Muscle layer of duodenum (tissue), 2 donors: ENCODE data around the gene CA12.
"Not testable (repeated sequence)": the region's sequence is repeated elsewhere in the genome, so short reads cannot be mapped to it uniquely, and the experiment has no call there.

Experiments used
- H3K27ac ChIP-seq: one replicate; pipeline ENCODE4 v1.7.0; 2013; ENCODE audit warnings: mild to moderate bottlenecking, low read length
- H3K27me3 ChIP-seq: one replicate; pipeline ENCODE4 v1.7.0; 2013; ENCODE audit warnings: low read depth, mild to moderate bottlenecking, control low read depth, low read length
- H3K36me3 ChIP-seq, 2 donors: one replicate each; pipeline ENCODE4 v1.7.0; 2013; ENCODE audit warnings: low read length in 2 of 2, control low read depth in 1 of 2, mild to moderate bottlenecking in 1 of 2; ENCODE audit not compliant: insufficient read depth in 2 of 2, control insufficient read depth in 1 of 2
- H3K4me1 ChIP-seq, 2 donors: one replicate each; pipeline ENCODE4 v1.7.0; 2013; ENCODE audit warnings: low read length in 2 of 2, mild to moderate bottlenecking in 2 of 2, control low read depth in 1 of 2, moderate library complexity in 1 of 2; ENCODE audit not compliant: insufficient read depth in 2 of 2, control insufficient read depth in 1 of 2
- H3K4me3 ChIP-seq, 2 donors: one replicate each; pipeline ENCODE4 v1.7.0; 2013; ENCODE audit warnings: low read length in 2 of 2, low read depth in 1 of 2, mild to moderate bottlenecking in 1 of 2
- H3K9me3 ChIP-seq, 2 donors: one replicate each; pipeline ENCODE4 v1.7.0; 2013; ENCODE audit warnings: low read length in 2 of 2, control low read depth in 1 of 2, mild to moderate bottlenecking in 1 of 2; ENCODE audit not compliant: control insufficient read depth in 1 of 2
- donor health status: healthy.

The CA12 gene

GRCh38 chr15:63381301-63382204 is at the start of gene CA12:
Gene CA12, minus strand, starts transcription at chr15:63381846. Its CDS starts 126 bp downstream, at chr15:63381720.
- H3K36me3 ChIP-seq, result no peaks in the 10 kb centered on the region
- H3K27me3 ChIP-seq, result no peaks in the 10 kb centered on the region
- peaks cover 0 to 2% of the 10 kb centered on the region in 2 donors for H3K9me3 ChIP-seq
- peaks cover 0 to 13% of the 10 kb centered on the region in 2 donors for H3K4me1 ChIP-seq
- peak within 1 kb of the TSS; percentile 51 to 67 for H3K4me3 ChIP-seq
- no peak within 1 kb of the TSS for H3K27ac ChIP-seq

- no peaks in the 10 kb centered on the region for H3K27me3 ChIP-seq
- no peak overlapping the region for H3K27ac ChIP-seq
- H3K36me3 ChIP-seq, result no peaks in the 10 kb centered on the region
- no peak overlapping the region for H3K4me3 ChIP-seq
- no peaks in the 10 kb centered on the region for H3K9me3 ChIP-seq
- H3K4me1 ChIP-seq, result peaks cover 0 to 16% of the 10 kb centered on the region in 2 donors
Measured at GRCh38 chr15:63430766-63431451, 49.3 kb upstream of the CA12 start.

GRCh38 chr15:63426552-63426951 is 44.9 kb upstream of the CA12 start:
- Histone ChIP-seq H3K4me1 (peaks cover 0 to 6% of the 10 kb centered on the region in 2 donors), H3K27me3 (no peaks in the 10 kb centered on the region), H3K36me3 (no peaks in the 10 kb centered on the region), H3K9me3 (no peaks in the 10 kb centered on the region), H3K27ac (no peak overlapping the region), H3K4me3 (no peak overlapping the region)

- H3K4me3 ChIP-seq, result no peak overlapping the region
- H3K36me3 ChIP-seq, result no peaks in the 10 kb centered on the region
- no peaks in the 10 kb centered on the region for H3K27me3 ChIP-seq
- H3K27ac ChIP-seq, result no peak overlapping the region
- H3K4me1 ChIP-seq, result no peaks in the 10 kb centered on the region
- no peaks in the 10 kb centered on the region for H3K9me3 ChIP-seq
Measured at GRCh38 chr15:63425426-63425985, 43.9 kb upstream of the CA12 start.

GRCh38 chr15:63422891-63423590 is 41.4 kb upstream of the CA12 start:
- Histone ChIP-seq H3K9me3 (no peaks in the 10 kb centered on the region), H3K36me3 (no peaks in the 10 kb centered on the region), H3K4me3 (no peak overlapping the region), H3K27ac (no peak overlapping the region), H3K27me3 (no peaks in the 10 kb centered on the region), H3K4me1 (no peaks in the 10 kb centered on the region)

- H3K27ac ChIP-seq, result no peak overlapping the region
- H3K4me1 ChIP-seq, result no peaks in the 10 kb centered on the region
- H3K27me3 ChIP-seq, result no peaks in the 10 kb centered on the region
- no peaks in the 10 kb centered on the region for H3K36me3 ChIP-seq
- H3K9me3 ChIP-seq, result no peaks in the 10 kb centered on the region
- no peak overlapping the region for H3K4me3 ChIP-seq
Measured at GRCh38 chr15:63421433-63421832, 39.8 kb upstream of the CA12 start.

GRCh38 chr15:63420333-63420747 is 38.7 kb upstream of the CA12 start:
- no peak overlapping the region for H3K27ac ChIP-seq
- no peaks in the 10 kb centered on the region for H3K4me1 ChIP-seq
- H3K36me3 ChIP-seq, result no peaks in the 10 kb centered on the region
- no peaks in the 10 kb centered on the region for H3K27me3 ChIP-seq
- no peaks in the 10 kb centered on the region for H3K9me3 ChIP-seq
- H3K4me3 ChIP-seq, result no peak overlapping the region

GRCh38 chr15:63418811-63419210 is 37.2 kb upstream of the CA12 start:
- H3K4me1 ChIP-seq, result no peaks in the 10 kb centered on the region
- no peaks in the 10 kb centered on the region for H3K9me3 ChIP-seq
- H3K27me3 ChIP-seq, result no peaks in the 10 kb centered on the region
- no peaks in the 10 kb centered on the region for H3K36me3 ChIP-seq
- H3K27ac ChIP-seq, result no peak overlapping the region
- H3K4me3 ChIP-seq, result no peak overlapping the region

GRCh38 chr15:63417721-63418120 is 36.1 kb upstream of the CA12 start:
- Histone ChIP-seq H3K36me3 (no peaks in the 10 kb centered on the region), H3K4me1 (no peaks in the 10 kb centered on the region), H3K9me3 (no peaks in the 10 kb centered on the region), H3K4me3 (no peak overlapping the region), H3K27me3 (no peaks in the 10 kb centered on the region), H3K27ac (no peak overlapping the region)

GRCh38 chr15:63417274-63417673 is 35.6 kb upstream of the CA12 start:
- H3K9me3 ChIP-seq, H3K27me3 ChIP-seq, H3K4me3 ChIP-seq, H3K36me3 ChIP-seq, H3K27ac ChIP-seq, H3K4me1 ChIP-seq: not testable (repeated sequence)
